Endothelial cell of umbilical vein (primary cell): ENCODE measurements around the gene SPAG5. TPM values are rescaled to one million over a fixed set of nuclear protein-coding genes. Genes with fewer than 3 reads are reported as not detected.

Experiments used
- BruUV-seq: library from RNA; stranded (reverse); fragments of 400-500 nt; replicated peaks from 2 replicates; lab custom pipeline; 2021; lab: Mats Ljungman, UMichigan
- CTCF ChIA-PET: fragments of 300-600, 350-600 bp; sonication (Branson Sonifier 250); formaldehyde crosslinking; loops from one replicate; lab custom pipeline; 2021; ENCODE audit warnings: antibody characterized with exemption, inconsistent platforms; lab: Charles Lee
- POLR2A ChIA-PET: fragments of 300-600, 350-600 bp; sonication (Branson Sonifier 250); formaldehyde crosslinking; loops from one replicate; lab custom pipeline; 2021; ENCODE audit warnings: antibody characterized with exemption, inconsistent platforms; lab: Charles Lee
- DNase-seq: peaks from one replicate; pipeline ENCODE4 v3.0.0-alpha.2; 2011; ENCODE audit warnings: low read depth, low spot score
- FAIRE-seq: peaks from 2 replicates; lab custom pipeline; 2011; peaks lifted over from hg19 to GRCh38; lab: Jason Lieb, UNC
- H2AFZ ChIP-seq: 2 replicates; pipeline ENCODE4 v1.6.0; 2012; ENCODE audit warnings: low read depth, low read length, control low read depth, inconsistent platforms
- H3K27ac ChIP-seq: 2 replicates; pipeline ENCODE4 v1.5.1; 2011; ENCODE audit warnings: low read depth, mild to moderate bottlenecking, control low read depth, low read length, moderate library complexity; ENCODE audit not compliant: insufficient read depth
- H3K27me3 ChIP-seq, 2 experiments: 2 replicates each; pipeline versions ENCODE4 v1.6.0 to v1.6.1; 2011; ENCODE audit warnings: low read length in 2 of 2, mixed read lengths in 1 of 2; ENCODE audit not compliant: control insufficient read depth in 2 of 2, insufficient read depth in 2 of 2
- H3K36me3 ChIP-seq, 2 experiments: 2 replicates in 1 of 2; 3 replicates in 1 of 2; pipeline ENCODE4 v1.5.1; 2011; ENCODE audit warnings: low read length in 2 of 2, mild to moderate bottlenecking in 1 of 2, moderate library complexity in 1 of 2; ENCODE audit not compliant: control insufficient read depth in 2 of 2, insufficient read depth in 2 of 2; ENCODE audit errors: extremely low read depth in 1 of 2
- H3K4me1 ChIP-seq: 3 replicates; pipeline ENCODE4 v1.5.1; 2011; ENCODE audit warnings: mild to moderate bottlenecking, low read length; ENCODE audit not compliant: control insufficient read depth, insufficient read depth; ENCODE audit errors: extremely low read depth
- H3K4me2 ChIP-seq: 2 replicates; pipeline ENCODE4 v1.6.1; 2011; ENCODE audit warnings: low read length, control low read depth, mixed read lengths; ENCODE audit not compliant: insufficient read depth
- H3K4me3 ChIP-seq, 3 experiments: fragments of 200-600 bp in 1 of 3; sonication (generic), shearing (Covaris generic) in 1 of 3; replicated peaks in 1 of 3; 2 replicates each; pipeline ENCODE4 v1.5.1; 2011 to 2016; ENCODE audit warnings: control low read depth in 3 of 3, low read length in 3 of 3, mild to moderate bottlenecking in 2 of 3, inconsistent platforms in 1 of 3, low read depth in 1 of 3, moderate library complexity in 1 of 3; ENCODE audit not compliant: insufficient read depth in 1 of 3
- H3K79me2 ChIP-seq: 2 replicates; pipeline ENCODE4 v1.6.0; 2012; ENCODE audit warnings: low read length, inconsistent platforms; ENCODE audit not compliant: control insufficient read depth, insufficient read depth
- H3K9ac ChIP-seq: replicated peaks from 2 replicates; pipeline ENCODE3; 2011; ENCODE audit warnings: low read length, control low read depth; ENCODE audit not compliant: insufficient read depth; ENCODE audit errors: extremely low read depth
- H3K9me1 ChIP-seq: replicated peaks from 3 replicates; pipeline ENCODE4 v1.6.0; 2011; ENCODE audit warnings: mild to moderate bottlenecking, low read length; ENCODE audit not compliant: control insufficient read depth, insufficient read depth; ENCODE audit errors: extremely low read depth
- H3K9me3 ChIP-seq: replicated peaks from 2 replicates; pipeline ENCODE4 v1.5.1; 2012; ENCODE audit warnings: low read length, inconsistent platforms; ENCODE audit not compliant: control insufficient read depth, insufficient read depth
- H4K20me1 ChIP-seq: replicated peaks from 2 replicates; pipeline ENCODE3; 2011; ENCODE audit warnings: mild to moderate bottlenecking, low read length; ENCODE audit not compliant: control insufficient read depth, insufficient read depth; ENCODE audit errors: extremely low read depth
- EZH2 ChIP-seq: IDR thresholded peaks from 2 replicates; pipeline ENCODE4 v1.6.1; 2012; ENCODE audit warnings: borderline replicate concordance, low read depth, mild to moderate bottlenecking, moderate library complexity, low read length, inconsistent platforms; ENCODE audit not compliant: severe bottlenecking
- FOS ChIP-seq: IDR thresholded peaks from 2 replicates; pipeline ENCODE4 v1.6.1; 2011; ENCODE audit warnings: mild to moderate bottlenecking, low read length, moderate library complexity, borderline replicate concordance; ENCODE audit not compliant: insufficient read depth
- GATA2 ChIP-seq: IDR thresholded peaks from 2 replicates; pipeline ENCODE4 v1.7.0; 2011; ENCODE audit warnings: low read depth, mild to moderate bottlenecking, moderate library complexity, mixed read lengths, low read length; ENCODE audit not compliant: insufficient read length, insufficient read depth
- JUN ChIP-seq: IDR thresholded peaks from 2 replicates; pipeline ENCODE4 v1.6.1; 2011; ENCODE audit warnings: borderline replicate concordance, low read depth; ENCODE audit not compliant: insufficient read length, insufficient read depth
- MYC ChIP-seq: IDR thresholded peaks from one replicate; pipeline ENCODE4 v1.6.1; 2011; ENCODE audit warnings: mild to moderate bottlenecking, low read depth, low read length
- POLR2A ChIP-seq: IDR thresholded peaks from 2 replicates; pipeline ENCODE4 v1.6.1; 2012; ENCODE audit warnings: low read depth, mild to moderate bottlenecking, control low read depth, low read length
- POLR2AphosphoS5 ChIP-seq: IDR thresholded peaks from 2 replicates; pipeline ENCODE4 v1.6.1; 2012; ENCODE audit warnings: low read depth, mild to moderate bottlenecking, control low read depth, low read length, moderate library complexity; ENCODE audit not compliant: insufficient read depth
- dilution Hi-C: fragments of 300-500 bp; cut with MboI; formaldehyde crosslinking; loops from one replicate; pipeline ENCODE4 v1.15.0; 2019; ENCODE audit warnings: low sequenced_read_pairs; ENCODE audit not compliant: extremely low pct_ligation_motif_present
- intact Hi-C: fragments of 100-400 bp; cut with micrococcal nuclease; formaldehyde crosslinking; loops from one replicate; pipeline ENCODE4 v1.10.0; 2022
- polyA plus RNA-seq, 4 experiments: library from polyadenylated mRNA; depleted of rRNA in 3 of 4; stranded (reverse) in 3 of 4; unstranded in 1 of 4; fragments of >200 nt; gene quantifications; 2 replicates each; pipeline versions ENCODE4 v1.2.1 to v1.2.3, GENCODE V29; 2011 to 2012; ENCODE audit warnings: missing spikeins in 1 of 4
- total RNA-seq: library from RNA; stranded (reverse); gene quantifications from 2 replicates; pipeline ENCODE4 v1.2.3, GENCODE V29; 2021
- TF ChIP-seq, protein P1 (sequence below): IDR thresholded peaks from 2 replicates; pipeline ENCODE4 v1.6.1; 2011; ENCODE audit not compliant: insufficient read depth, insufficient read length
- TF ChIP-seq, protein P2 (sequence below), 2 donors: IDR thresholded peaks; 1 replicate in 1 of 2; 2 replicates in 1 of 2; pipeline ENCODE4 v1.5.1; 2011; ENCODE audit warnings: low read length in 2 of 2, mild to moderate bottlenecking in 2 of 2, moderate library complexity in 2 of 2, control low read depth in 1 of 2, inconsistent platforms in 1 of 2, low read depth in 1 of 2; ENCODE audit not compliant: insufficient read depth in 1 of 2; ENCODE audit errors: extremely low read depth in 1 of 2

SPAG5 gene
- total and polyA plus RNA-seq, 2 donors (not counting 3 experiments of a cell fraction or from before 2014, with no cell fraction given): 31.7 to 85.4 TPM

DNA sequence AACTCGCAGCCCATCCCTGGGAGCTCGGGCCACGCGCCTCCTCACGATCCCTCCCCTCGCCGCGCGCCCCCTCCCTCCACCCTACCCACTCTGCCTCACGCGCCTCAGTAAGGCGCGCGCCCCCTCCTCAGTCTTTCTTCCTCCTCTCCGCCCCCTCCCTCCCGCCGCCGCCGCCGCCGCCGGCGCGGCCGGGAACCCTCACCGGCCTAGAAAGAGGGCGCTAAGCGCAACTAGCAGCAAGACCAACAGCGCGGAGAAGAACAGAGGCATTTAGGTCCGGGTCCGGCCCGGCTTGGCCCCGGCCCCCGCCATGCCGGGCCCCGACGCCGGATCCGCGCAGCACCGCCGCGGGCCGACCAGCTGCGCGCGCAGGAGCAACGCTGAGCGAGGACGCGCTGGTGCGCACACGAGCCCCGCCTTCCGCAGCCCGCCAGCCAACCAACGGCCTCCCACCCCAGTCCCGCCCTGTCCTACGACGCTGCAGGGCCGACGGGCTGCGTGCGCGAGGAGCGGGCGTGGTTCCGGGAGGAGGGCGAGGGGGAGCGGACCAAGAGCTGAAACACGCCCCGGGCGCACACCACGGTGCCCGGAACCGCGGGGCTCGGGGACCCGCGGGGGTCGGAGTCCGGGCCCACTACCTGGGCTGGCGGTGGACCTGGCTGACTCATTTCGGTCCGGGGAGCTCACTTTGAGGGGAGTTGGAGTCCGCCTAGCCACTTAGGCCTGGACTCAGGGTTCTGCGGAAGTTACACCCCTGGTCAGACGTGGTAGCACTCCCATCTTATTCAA lies 46.2 kb upstream of the SPAG5 start, which contains the start of gene BLTP2:
Gene BLTP2 (minus strand): TSS at position 372 of the 789 bp plus-strand sequence. CDS start 102 bp downstream, at position 270.
- DNase-seq (peak; percentile 95), FAIRE-seq (peak; percentile 83)
- Histone ChIP-seq H3K9me3 (no peaks in the 10 kb centered on the region), H4K20me1 (no peaks in the 10 kb centered on the region), H2AFZ (peak within 1 kb of the TSS; percentile 67), H3K27me3 (no peaks in the 10 kb centered on the region), H3K79me2 (peaks cover 25% of the 10 kb centered on the region), H3K9me1 (no peaks in the 10 kb centered on the region), H3K4me1 (peaks cover 23% of the 10 kb centered on the region), H3K4me2 (peak within 1 kb of the TSS; percentile 84), H3K9ac (peak within 1 kb of the TSS; percentile 64), H3K27ac (peak within 1 kb of the TSS; percentile 36), H3K36me3 (peaks cover 22 to 25% of the 10 kb centered on the region in 2 experiments), H3K4me3 (peak within 1 kb of the TSS; percentile 54 to 77 (median 71))
- TF ChIP-seq, protein P1, sequence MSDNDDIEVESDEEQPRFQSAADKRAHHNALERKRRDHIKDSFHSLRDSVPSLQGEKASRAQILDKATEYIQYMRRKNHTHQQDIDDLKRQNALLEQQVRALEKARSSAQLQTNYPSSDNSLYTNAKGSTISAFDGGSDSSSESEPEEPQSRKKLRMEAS: peak; percentile 64
- TF ChIP-seq POLR2AphosphoS5 (peak; percentile 90), JUN (no peak), MYC (no peak), FOS (no peak), EZH2 (no peak), POLR2A (peak; percentile 93), GATA2 (no peak)
- TF ChIP-seq, protein P2, sequence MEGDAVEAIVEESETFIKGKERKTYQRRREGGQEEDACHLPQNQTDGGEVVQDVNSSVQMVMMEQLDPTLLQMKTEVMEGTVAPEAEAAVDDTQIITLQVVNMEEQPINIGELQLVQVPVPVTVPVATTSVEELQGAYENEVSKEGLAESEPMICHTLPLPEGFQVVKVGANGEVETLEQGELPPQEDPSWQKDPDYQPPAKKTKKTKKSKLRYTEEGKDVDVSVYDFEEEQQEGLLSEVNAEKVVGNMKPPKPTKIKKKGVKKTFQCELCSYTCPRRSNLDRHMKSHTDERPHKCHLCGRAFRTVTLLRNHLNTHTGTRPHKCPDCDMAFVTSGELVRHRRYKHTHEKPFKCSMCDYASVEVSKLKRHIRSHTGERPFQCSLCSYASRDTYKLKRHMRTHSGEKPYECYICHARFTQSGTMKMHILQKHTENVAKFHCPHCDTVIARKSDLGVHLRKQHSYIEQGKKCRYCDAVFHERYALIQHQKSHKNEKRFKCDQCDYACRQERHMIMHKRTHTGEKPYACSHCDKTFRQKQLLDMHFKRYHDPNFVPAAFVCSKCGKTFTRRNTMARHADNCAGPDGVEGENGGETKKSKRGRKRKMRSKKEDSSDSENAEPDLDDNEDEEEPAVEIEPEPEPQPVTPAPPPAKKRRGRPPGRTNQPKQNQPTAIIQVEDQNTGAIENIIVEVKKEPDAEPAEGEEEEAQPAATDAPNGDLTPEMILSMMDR (IDR thresholded peaks at IDR 0.05; ENCODE audit: extremely low read depth in 1 of 2, insufficient read depth in 1 of 2, low read depth in 1 of 2, low read length in 2 of 2): no peak
- CTCF ChIA-PET: interaction anchor here (0.8 to 2.2 kb wide), 6 partner anchors 13 to 105 kb away, joined by 3 to 13 read pairs (median 4); partner anchors contain the start of genes SDF2 and SUPT6H
- BruUV-seq: no TSS peak
- POLR2A ChIA-PET: interaction anchor here (0.5 to 1.0 kb wide), 2 partner anchors 11 to 1026 kb away, joined by 3 to 9 read pairs; no protein-coding TSS in a partner anchor
- dilution Hi-C loops: no loop called here
- intact Hi-C loops: loop anchor here (5.0 kb wide), 1 partner anchor 72 kb away; the partner anchor contains the start of genes RAB34 and RPL23A
